ENCODE results near the gene MXD3. TPM values are rescaled to one million over a fixed set of nuclear protein-coding genes. Genes with fewer than 3 reads are reported as not detected.

Gene MXD3
- total RNA-seq, 2 experiments from 2014 or later = 45.0 to 51.7 TPM

DNA sequence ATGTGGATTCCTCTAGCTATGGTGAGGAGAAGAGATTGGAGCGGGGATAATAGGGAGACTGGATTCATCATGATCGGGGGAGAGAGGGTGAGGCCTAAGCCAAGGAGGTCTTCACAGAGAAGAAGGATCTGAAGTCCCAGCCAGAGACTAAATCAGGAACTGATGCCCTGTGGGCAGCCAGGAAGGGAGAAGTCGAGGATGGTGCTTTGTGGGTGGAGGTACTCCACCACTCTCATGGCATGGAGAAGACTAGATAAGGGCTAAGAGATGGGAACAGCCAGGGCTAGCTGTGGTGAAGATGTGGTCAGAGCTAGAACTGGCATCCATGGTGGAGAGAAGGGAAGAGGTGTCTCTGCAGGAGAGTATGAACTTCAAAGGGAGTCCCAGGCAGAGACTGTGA is 43.0 kb upstream of the MXD3 start:
- Mint-ChIP-seq H3K36me3 (ENCODE audit: low read depth) (no peaks in the 10 kb centered on the region), H3K9me3 (peaks cover 7% of the 10 kb centered on the region), H3K27me3 (ENCODE audit: low read depth) (no peaks in the 10 kb centered on the region), H3K4me1 (ENCODE audit: low read depth) (peaks cover 46% of the 10 kb centered on the region), H3K27ac (no peak overlapping the region), H3K4me3 (no peak overlapping the region)
- CTCF ChIA-PET = interaction anchor here (0.7 to 1.2 kb wide), 3 partner anchors 9 to 45 kb away, joined by 3 to 7 read pairs (median 6); no protein-coding TSS in a partner anchor
- intact Hi-C loops (cut with micrococcal nuclease) = loop anchor here (5.0 kb wide), 2 partner anchors 33 to 222 kb away; partner anchors contain the start of gene NSD1
- no peak for DNase-seq

GRCh38 chr5:177354256-177354655 is 42.6 kb upstream of the MXD3 start:
- Mint-ChIP-seq H3K4me3 (no peak overlapping the region), H3K4me1 (ENCODE audit: low read depth) (peaks cover 46% of the 10 kb centered on the region), H3K9me3 (peaks cover 7% of the 10 kb centered on the region), H3K27me3 (ENCODE audit: low read depth) (no peaks in the 10 kb centered on the region), H3K36me3 (ENCODE audit: low read depth) (no peaks in the 10 kb centered on the region), H3K27ac (no peak overlapping the region)
- no peak for DNase-seq
- CTCF ChIA-PET = interaction anchor here (1.2 kb wide), 1 partner anchor 44 kb away, joined by 6 read pairs; no protein-coding TSS in a partner anchor
- intact Hi-C loops (cut with micrococcal nuclease) = loop anchor here (5.0 kb wide), 1 partner anchor 33 kb away; no protein-coding TSS in a partner anchor

- Mint-ChIP-seq H3K27ac (no peak overlapping the region), H3K4me3 (no peak overlapping the region), H3K36me3 (ENCODE audit: low read depth) (no peaks in the 10 kb centered on the region), H3K4me1 (ENCODE audit: low read depth) (peaks cover 42% of the 10 kb centered on the region), H3K9me3 (peaks cover 7% of the 10 kb centered on the region), H3K27me3 (ENCODE audit: low read depth) (no peaks in the 10 kb centered on the region)
- no peak for DNase-seq
- intact Hi-C loops (cut with micrococcal nuclease) = loop anchor here (5.0 kb wide), 1 partner anchor 34 kb away; no protein-coding TSS in a partner anchor
- CTCF ChIA-PET = interaction anchor here (0.9 to 1.2 kb wide), 2 partner anchors 14 to 38 kb away, joined by 3 read pairs; no protein-coding TSS in a partner anchor
These were observed 41.4 kb upstream of the MXD3 start for GRCh38 chr5:177353093-177353492.

DNA sequence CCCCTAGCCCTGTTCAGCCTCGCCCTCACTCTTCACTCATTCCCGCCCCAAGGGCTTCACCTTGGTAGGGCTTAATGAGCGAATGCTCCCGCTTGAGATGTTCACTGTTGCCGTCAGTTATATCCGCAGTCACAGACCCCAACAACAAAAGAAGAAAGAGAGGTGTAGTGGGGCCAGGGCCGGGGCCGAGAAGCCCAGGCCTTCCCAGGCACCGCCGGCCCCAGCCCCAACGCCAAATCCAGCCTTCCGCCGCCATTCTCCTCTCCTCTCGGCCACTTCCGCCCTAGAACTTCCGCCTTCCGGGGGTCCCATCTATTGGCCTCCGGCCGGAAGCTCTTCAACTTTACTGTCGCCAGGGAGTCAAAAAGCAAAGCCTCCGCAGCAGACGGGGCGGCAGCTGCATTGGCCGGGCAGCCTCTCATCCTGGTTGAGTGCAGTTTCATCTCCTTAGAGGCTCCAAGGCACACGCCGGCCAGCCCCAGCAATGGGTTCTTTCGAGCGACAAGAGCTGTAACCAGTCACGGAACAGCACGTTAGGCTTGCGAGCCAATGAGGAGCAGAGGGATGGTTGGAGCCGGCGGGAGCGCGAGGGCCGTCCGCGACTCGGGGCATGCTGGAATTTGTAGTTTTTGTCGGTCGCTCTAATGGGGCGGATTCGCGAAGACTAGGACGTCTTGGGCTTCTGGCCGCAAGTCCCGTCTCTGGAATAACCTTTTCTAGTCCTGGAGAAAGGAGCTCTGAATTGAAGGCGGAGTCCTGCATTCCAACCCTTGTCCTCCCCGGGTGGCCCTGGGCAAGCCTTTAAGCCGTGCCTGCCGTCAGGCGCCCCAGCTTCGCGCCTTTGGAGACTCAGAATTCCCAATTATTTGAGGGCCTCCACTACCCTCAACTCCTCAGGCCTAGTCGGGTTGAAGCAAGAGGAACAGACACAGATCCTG is 40.0 kb upstream of the MXD3 start, which contains the start of gene LMAN2:
Gene LMAN2 (minus strand): TSS at position 277 of the 938 bp plus-strand sequence. CDS start 21 bp downstream, at position 256.
- peak; percentile 96 for DNase-seq
- intact Hi-C loops (cut with micrococcal nuclease) = loop anchor here (1.0 to 5.0 kb wide), 5 partner anchors 12 to 75 kb away; partner anchors contain the start of gene GRK6

GRCh38 chr5:177350776-177351391 is 39.2 kb upstream of the MXD3 start:
- Mint-ChIP-seq H3K27ac (peak overlapping the region; percentile 100), H3K4me3 (peak overlapping the region; percentile 95), H3K4me1 (ENCODE audit: low read depth) (peaks cover 40% of the 10 kb centered on the region), H3K36me3 (ENCODE audit: low read depth) (peaks cover 2% of the 10 kb centered on the region), H3K9me3 (peaks cover 6% of the 10 kb centered on the region), H3K27me3 (ENCODE audit: low read depth) (no peaks in the 10 kb centered on the region)
- CTCF ChIA-PET = interaction anchor here (0.6 to 1.9 kb wide), 12 partner anchors 10 to 151 kb away, joined by 3 to 8 read pairs (median 4); no protein-coding TSS in a partner anchor
- intact Hi-C loops (cut with micrococcal nuclease) = loop anchor here (1.0 to 5.0 kb wide), 5 partner anchors 12 to 75 kb away; partner anchors contain the start of gene GRK6
- no peak for DNase-seq

More for the DNA sequence above, 40.0 kb upstream of the MXD3 start, which contains the start of gene LMAN2:
- Mint-ChIP-seq H3K4me1 (ENCODE audit: low read depth) (peaks cover 43% of the 10 kb centered on the region), H3K27ac (peak within 1 kb of the TSS; percentile 100), H3K36me3 (ENCODE audit: low read depth) (peaks cover 2% of the 10 kb centered on the region), H3K4me3 (peak within 1 kb of the TSS; percentile 95), H3K27me3 (ENCODE audit: low read depth) (no peaks in the 10 kb centered on the region), H3K9me3 (peaks cover 7% of the 10 kb centered on the region)
- CTCF ChIA-PET = interaction anchor here (0.7 to 1.9 kb wide), 13 partner anchors 10 to 606 kb away, joined by 3 to 8 read pairs (median 3); no protein-coding TSS in a partner anchor

DNA sequence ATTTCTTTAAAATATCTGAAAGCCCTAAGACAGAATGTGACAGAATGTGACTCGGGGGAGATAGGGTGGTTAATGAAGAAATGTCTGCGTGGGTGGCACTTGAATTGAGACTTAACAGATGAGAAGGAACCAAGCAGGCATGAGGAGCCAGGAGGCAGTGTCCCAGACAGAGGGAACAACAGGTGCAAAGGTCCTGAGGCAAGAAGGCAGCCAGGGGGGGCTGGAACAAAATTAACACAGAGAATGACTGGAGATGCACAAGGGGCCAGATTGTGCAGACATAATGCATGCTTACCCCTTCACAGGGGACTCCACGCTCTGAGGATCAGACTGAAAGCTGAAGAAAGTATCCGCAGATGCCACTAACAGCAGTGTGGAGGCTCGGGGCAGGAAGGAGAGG is 38.1 kb upstream of the MXD3 start:
- no peak for DNase-seq
- intact Hi-C loops (cut with micrococcal nuclease) = loop anchor here (2.0 to 5.0 kb wide), 2 partner anchors 37 to 38 kb away; no protein-coding TSS in a partner anchor
- peak overlapping the region; percentile 95 for H3K4me3 Mint-ChIP-seq
- H3K36me3 Mint-ChIP-seq (ENCODE audit: low read depth) = peaks cover 2% of the 10 kb centered on the region
- no peaks in the 10 kb centered on the region for H3K9me3 Mint-ChIP-seq
- H3K27ac Mint-ChIP-seq = peak overlapping the region; percentile 9
- peaks cover 37% of the 10 kb centered on the region for H3K4me1 Mint-ChIP-seq (ENCODE audit: low read depth)
- CTCF ChIA-PET = interaction anchor here (1.0 to 1.8 kb wide), 5 partner anchors 12 to 152 kb away, joined by 4 to 8 read pairs (median 7); no protein-coding TSS in a partner anchor
- no peaks in the 10 kb centered on the region for H3K27me3 Mint-ChIP-seq (ENCODE audit: low read depth)

- H3K4me1 Mint-ChIP-seq (ENCODE audit: low read depth) = peaks cover 37% of the 10 kb centered on the region
- H3K9me3 Mint-ChIP-seq = no peaks in the 10 kb centered on the region
- CTCF ChIA-PET = interaction anchor here (1.0 to 1.8 kb wide), 5 partner anchors 31 to 152 kb away, joined by 3 to 8 read pairs (median 7); no protein-coding TSS in a partner anchor
- H3K27ac Mint-ChIP-seq = no peak overlapping the region
- peak overlapping the region; percentile 95 for H3K4me3 Mint-ChIP-seq
- H3K27me3 Mint-ChIP-seq (ENCODE audit: low read depth) = no peaks in the 10 kb centered on the region
- no peak for DNase-seq
- peaks cover 2% of the 10 kb centered on the region for H3K36me3 Mint-ChIP-seq (ENCODE audit: low read depth)
- intact Hi-C loops (cut with micrococcal nuclease) = no loop called here
These were observed 37.6 kb upstream of the MXD3 start for GRCh38 chr5:177349362-177349647.

GRCh38 chr5:177347699-177348098 is 36.0 kb upstream of the MXD3 start:
- Mint-ChIP-seq H3K36me3 (ENCODE audit: low read depth) (peaks cover 3% of the 10 kb centered on the region), H3K27ac (no peak overlapping the region), H3K4me1 (ENCODE audit: low read depth) (peaks cover 42% of the 10 kb centered on the region), H3K9me3 (no peaks in the 10 kb centered on the region), H3K27me3 (ENCODE audit: low read depth) (no peaks in the 10 kb centered on the region), H3K4me3 (no peak overlapping the region)
- DNase-seq = no peak
- intact Hi-C loops (cut with micrococcal nuclease) = no loop called here
- CTCF ChIA-PET = interaction anchor here (1.6 to 2.3 kb wide), 3 partner anchors 11 to 55 kb away, joined by 3 to 8 read pairs (median 6); no protein-coding TSS in a partner anchor

- Mint-ChIP-seq H3K27ac (no peak overlapping the region), H3K9me3 (no peaks in the 10 kb centered on the region), H3K27me3 (ENCODE audit: low read depth) (no peaks in the 10 kb centered on the region), H3K36me3 (ENCODE audit: low read depth) (peaks cover 3% of the 10 kb centered on the region), H3K4me3 (no peak overlapping the region), H3K4me1 (ENCODE audit: low read depth) (peaks cover 42% of the 10 kb centered on the region)
- DNase-seq = no peak
- intact Hi-C loops (cut with micrococcal nuclease) = no loop called here
- CTCF ChIA-PET = interaction anchor here (1.0 to 2.3 kb wide), 5 partner anchors 10 to 56 kb away, joined by 3 to 8 read pairs (median 6); no protein-coding TSS in a partner anchor
These were observed 35.1 kb upstream of the MXD3 start for GRCh38 chr5:177346820-177347219.

DNA sequence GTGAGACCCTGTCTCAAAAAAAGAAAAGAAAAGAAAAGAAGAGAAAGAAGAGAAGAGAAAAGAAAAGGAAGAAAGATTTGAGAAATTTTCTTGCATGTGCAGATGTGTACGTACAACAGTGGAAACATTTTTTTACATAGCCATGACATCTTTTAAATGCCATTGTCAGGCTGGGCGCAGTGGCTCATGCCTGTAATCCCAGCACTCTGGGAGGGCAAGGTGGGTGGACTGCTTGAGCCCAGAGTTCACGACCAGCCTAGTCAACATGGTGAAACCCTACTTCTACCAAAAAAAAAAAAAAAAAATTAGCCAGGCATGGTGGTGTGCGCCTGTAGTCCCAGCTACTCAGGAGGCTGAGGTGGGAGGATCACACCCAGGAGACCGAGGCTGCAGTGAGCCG is 33.2 kb upstream of the MXD3 start:
- H3K9me3 Mint-ChIP-seq = no peaks in the 10 kb centered on the region
- DNase-seq = no peak
- H3K4me3 Mint-ChIP-seq = no peak overlapping the region
- H3K36me3 Mint-ChIP-seq (ENCODE audit: low read depth) = peaks cover 14% of the 10 kb centered on the region
- H3K27me3 Mint-ChIP-seq (ENCODE audit: low read depth) = no peaks in the 10 kb centered on the region
- CTCF ChIA-PET = interaction anchor here (0.7 to 0.9 kb wide), 2 partner anchors 21 to 26 kb away, joined by 3 to 4 read pairs; no protein-coding TSS in a partner anchor
- intact Hi-C loops (cut with micrococcal nuclease) = no loop called here
- H3K27ac Mint-ChIP-seq = no peak overlapping the region
- peaks cover 38% of the 10 kb centered on the region for H3K4me1 Mint-ChIP-seq (ENCODE audit: low read depth)

GRCh38 chr5:177343777-177344176 is 32.1 kb upstream of the MXD3 start:
- no peak overlapping the region for H3K27ac Mint-ChIP-seq
- intact Hi-C loops (cut with micrococcal nuclease) = no loop called here
- CTCF ChIA-PET = interaction anchor here (0.7 to 1.5 kb wide), 2 partner anchors 16 to 230 kb away, joined by 3 to 6 read pairs; no protein-coding TSS in a partner anchor
- H3K9me3 Mint-ChIP-seq = no peaks in the 10 kb centered on the region
- H3K36me3 Mint-ChIP-seq (ENCODE audit: low read depth) = peaks cover 18% of the 10 kb centered on the region
- H3K27me3 Mint-ChIP-seq (ENCODE audit: low read depth) = no peaks in the 10 kb centered on the region
- DNase-seq = no peak
- H3K4me1 Mint-ChIP-seq (ENCODE audit: low read depth) = peaks cover 33% of the 10 kb centered on the region
- no peak overlapping the region for H3K4me3 Mint-ChIP-seq
